SU-DHL-6 (cell line): Measurements from ENCODE around the gene RABEP2.
"Not testable (repeated sequence)": the region's sequence is repeated elsewhere in the genome, so short reads cannot be mapped to it uniquely, and the experiment has no call there.

ENCODE experiments used
- H2AFZ ChIP-seq: fragments of 200-600 bp; sonication (generic); 2 replicates; pipeline ENCODE4 v1.6.1; 2014; ENCODE audit warnings: low read depth, mild to moderate bottlenecking, moderate library complexity, mixed read lengths, antibody characterized with exemption, low read length; ENCODE audit not compliant: severe bottlenecking
- H3F3A ChIP-seq: fragments of 200-600 bp; shearing (Covaris generic); 2 replicates; pipeline ENCODE4 v1.6.0; 2016; ENCODE audit warnings: antibody characterized with exemption, mild to moderate bottlenecking; ENCODE audit not compliant: insufficient read depth
- H3K27ac ChIP-seq: fragments of 200-600 bp; sonication (generic); 2 replicates; pipeline ENCODE4 v1.5.1; 2016; ENCODE audit warnings: low read depth, mild to moderate bottlenecking, low read length, moderate library complexity, mixed read lengths
- H3K27me3 ChIP-seq: fragments of 200-600 bp; sonication (generic), shearing (Covaris generic); 2 replicates; pipeline ENCODE4 v1.6.0; 2014; ENCODE audit warnings: mild to moderate bottlenecking, low read length
- H3K36me3 ChIP-seq: fragments of 200-600 bp; sonication (generic); 2 replicates; pipeline ENCODE4 v1.6.1; 2014; ENCODE audit warnings: mild to moderate bottlenecking, low read length, mixed read lengths
- H3K4me2 ChIP-seq: fragments of 300-600, 200-600 bp; shearing (Covaris generic), sonication (generic); 2 replicates; pipeline ENCODE4 v1.6.0; 2014; ENCODE audit warnings: low read length, low read depth, mild to moderate bottlenecking; ENCODE audit not compliant: poor library complexity, severe bottlenecking
- H3K4me3 ChIP-seq: fragments of 200-600 bp; sonication (generic); 2 replicates; pipeline ENCODE4 v1.5.1; 2014; ENCODE audit warnings: antibody characterized with exemption, low read length, mild to moderate bottlenecking, mixed read lengths; ENCODE audit not compliant: insufficient read depth, poor library complexity, severe bottlenecking
- H3K79me2 ChIP-seq: fragments of 200-600 bp; sonication (generic); 2 replicates; pipeline ENCODE4 v1.6.1; 2014; ENCODE audit warnings: mild to moderate bottlenecking, low read length, moderate library complexity; ENCODE audit not compliant: insufficient read depth
- H3K9ac ChIP-seq: fragments of 200-600 bp; sonication (generic); 2 replicates; pipeline ENCODE4 v1.7.0; 2014; ENCODE audit warnings: mild to moderate bottlenecking, low read length
- H3K9me2 ChIP-seq: fragments of 200-600 bp; sonication (generic); replicated peaks from 2 replicates; pipeline ENCODE4 v1.6.1; 2014; ENCODE audit warnings: low read length; ENCODE audit not compliant: insufficient read depth
- H3K9me3 ChIP-seq: fragments of 200-600 bp; sonication (generic); 2 replicates; pipeline ENCODE4 v1.6.1; 2014; ENCODE audit warnings: low read length, mixed read lengths; ENCODE audit not compliant: insufficient read depth
- H4K20me1 ChIP-seq: fragments of 200-600 bp; sonication (generic); 2 replicates; pipeline ENCODE4 v1.6.1; 2014; ENCODE audit warnings: low read depth, mild to moderate bottlenecking, antibody characterized with exemption, low read length, moderate library complexity, mixed read lengths
- EZH2phosphoT487 ChIP-seq: fragments of 200-600 bp; sonication (generic), shearing (Covaris generic); conservative IDR thresholded peaks from 2 replicates; pipeline ENCODE4 v1.6.1; 2018; ENCODE audit warnings: mild to moderate bottlenecking, antibody characterized with exemption, low read length, moderate library complexity, mixed read lengths
- TF ChIP-seq, protein P1 (sequence below): fragments of 200-600 bp; sonication (generic); IDR thresholded peaks from one replicate; pipeline ENCODE4 v1.5.1; 2017; ENCODE audit warnings: antibody characterized with exemption, mild to moderate bottlenecking, low read length, moderate library complexity; ENCODE audit not compliant: insufficient read depth, poor library complexity, severe bottlenecking

RABEP2 gene

DNA sequence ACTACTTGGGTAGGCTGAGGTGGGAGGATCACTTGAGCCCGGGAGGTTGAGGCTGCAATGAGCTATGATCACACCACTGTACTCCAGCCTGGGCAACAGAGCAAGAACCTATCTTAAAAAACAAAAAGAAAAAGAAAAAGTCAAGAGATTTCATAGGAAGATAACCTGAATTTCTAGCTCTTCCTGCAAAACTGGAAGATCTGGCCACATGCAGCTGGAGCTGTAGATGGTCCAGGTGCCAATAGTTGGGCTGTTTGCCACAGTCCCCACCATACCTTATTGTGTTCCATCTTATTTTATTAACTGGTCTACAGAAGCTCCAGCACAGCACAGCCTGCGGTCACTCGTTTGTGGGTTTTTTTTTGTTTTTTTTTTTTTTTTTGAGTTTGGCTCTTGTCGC is 31.7 kb downstream of the RABEP2 start:
- Histone ChIP-seq H2AFZ (no peak overlapping the region), H3K79me2 (no peaks in the 10 kb centered on the region), H3K36me3 (no peaks in the 10 kb centered on the region), H3K9ac (no peak overlapping the region), H3K4me2 (no peak overlapping the region), H3F3A (no peaks in the 10 kb centered on the region), H3K27me3 (no peaks in the 10 kb centered on the region), H3K4me3 (no peak overlapping the region), H3K9me3 (no peaks in the 10 kb centered on the region), H3K9me2 (no peaks in the 10 kb centered on the region), H3K27ac (no peak overlapping the region), H4K20me1 (no peaks in the 10 kb centered on the region)
- TF ChIP-seq, protein P1, sequence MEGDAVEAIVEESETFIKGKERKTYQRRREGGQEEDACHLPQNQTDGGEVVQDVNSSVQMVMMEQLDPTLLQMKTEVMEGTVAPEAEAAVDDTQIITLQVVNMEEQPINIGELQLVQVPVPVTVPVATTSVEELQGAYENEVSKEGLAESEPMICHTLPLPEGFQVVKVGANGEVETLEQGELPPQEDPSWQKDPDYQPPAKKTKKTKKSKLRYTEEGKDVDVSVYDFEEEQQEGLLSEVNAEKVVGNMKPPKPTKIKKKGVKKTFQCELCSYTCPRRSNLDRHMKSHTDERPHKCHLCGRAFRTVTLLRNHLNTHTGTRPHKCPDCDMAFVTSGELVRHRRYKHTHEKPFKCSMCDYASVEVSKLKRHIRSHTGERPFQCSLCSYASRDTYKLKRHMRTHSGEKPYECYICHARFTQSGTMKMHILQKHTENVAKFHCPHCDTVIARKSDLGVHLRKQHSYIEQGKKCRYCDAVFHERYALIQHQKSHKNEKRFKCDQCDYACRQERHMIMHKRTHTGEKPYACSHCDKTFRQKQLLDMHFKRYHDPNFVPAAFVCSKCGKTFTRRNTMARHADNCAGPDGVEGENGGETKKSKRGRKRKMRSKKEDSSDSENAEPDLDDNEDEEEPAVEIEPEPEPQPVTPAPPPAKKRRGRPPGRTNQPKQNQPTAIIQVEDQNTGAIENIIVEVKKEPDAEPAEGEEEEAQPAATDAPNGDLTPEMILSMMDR: no peak
- no peak for TF ChIP-seq EZH2phosphoT487

DNA sequence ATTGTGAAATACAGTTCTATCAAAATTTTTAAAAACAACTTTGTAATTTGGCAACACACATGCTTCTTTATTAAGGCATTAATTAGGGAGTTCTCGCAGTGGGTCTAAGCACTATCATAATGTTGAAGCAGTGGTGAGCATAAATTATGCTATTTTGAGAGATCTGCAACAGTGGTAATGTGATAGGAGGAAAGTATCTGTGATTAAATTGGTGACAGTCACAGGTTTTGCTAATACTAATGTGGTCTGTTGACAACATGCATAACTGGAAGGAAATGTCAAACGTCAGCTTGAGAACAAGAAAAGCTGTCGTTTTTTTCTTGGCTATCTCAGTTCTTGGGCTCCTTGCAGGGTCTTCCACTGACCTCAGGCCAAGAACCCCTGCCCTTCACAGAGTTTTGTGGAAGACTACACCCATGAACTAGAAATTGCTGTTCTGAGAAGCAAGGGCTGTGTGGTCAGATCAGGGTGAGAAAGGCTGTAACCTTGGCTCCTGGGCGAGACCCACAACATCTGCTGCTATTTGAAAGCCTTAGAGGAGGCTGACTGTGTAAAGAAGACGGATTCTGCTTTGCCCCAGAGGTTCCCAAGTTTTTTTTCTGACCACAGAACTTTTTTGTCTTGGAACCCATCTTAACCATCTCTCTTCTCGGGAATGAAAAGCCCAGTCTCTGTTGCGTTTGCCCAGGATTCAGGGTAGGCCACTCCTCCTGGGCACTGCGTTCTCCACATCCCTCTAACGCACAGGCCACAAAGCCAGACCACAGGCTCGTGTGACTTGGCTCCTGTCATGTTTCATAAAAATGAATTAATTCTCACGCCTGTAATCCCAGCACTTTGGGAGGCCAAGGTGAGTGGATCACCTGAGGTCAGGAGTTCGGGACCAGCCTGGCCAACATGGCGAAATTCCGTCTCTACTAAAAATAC is 32.8 kb downstream of the RABEP2 start:
- Histone ChIP-seq H3F3A (no peaks in the 10 kb centered on the region), H3K27ac (no peak overlapping the region), H3K4me2 (no peak overlapping the region), H3K79me2 (no peaks in the 10 kb centered on the region), H3K27me3 (no peaks in the 10 kb centered on the region), H3K9me2 (no peaks in the 10 kb centered on the region), H3K9ac (no peak overlapping the region), H2AFZ (no peak overlapping the region), H3K4me3 (no peak overlapping the region), H4K20me1 (no peaks in the 10 kb centered on the region), H3K9me3 (no peaks in the 10 kb centered on the region), H3K36me3 (no peaks in the 10 kb centered on the region)
- TF ChIP-seq, protein P1: no peak
- TF ChIP-seq EZH2phosphoT487: no peak

DNA sequence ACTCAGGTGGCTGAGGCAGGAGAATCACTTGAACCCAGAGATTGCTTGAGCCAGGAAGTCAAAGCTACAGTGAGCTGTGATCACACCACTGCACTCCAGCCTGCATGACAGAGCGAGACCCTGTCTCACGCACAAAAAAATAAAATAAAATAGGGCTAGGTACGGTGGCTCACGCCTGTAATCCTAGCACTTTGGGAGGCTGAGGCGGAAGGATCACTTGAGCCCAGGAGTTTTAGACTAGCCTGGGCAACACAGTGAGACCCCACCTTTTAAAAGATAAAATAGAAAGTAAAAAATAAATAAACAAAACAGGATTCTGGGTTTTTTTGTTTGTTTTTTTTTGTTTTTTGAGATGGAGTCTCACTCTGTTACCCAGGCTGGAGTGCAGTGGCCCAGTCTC is 34.7 kb downstream of the RABEP2 start:
- H4K20me1 ChIP-seq, H3K4me2 ChIP-seq, H3K9ac ChIP-seq, H3F3A ChIP-seq, H3K4me3 ChIP-seq, H3K9me2 ChIP-seq, H3K27me3 ChIP-seq, H2AFZ ChIP-seq, H3K36me3 ChIP-seq, H3K9me3 ChIP-seq, H3K79me2 ChIP-seq, H3K27ac ChIP-seq: not testable (repeated sequence)

DNA sequence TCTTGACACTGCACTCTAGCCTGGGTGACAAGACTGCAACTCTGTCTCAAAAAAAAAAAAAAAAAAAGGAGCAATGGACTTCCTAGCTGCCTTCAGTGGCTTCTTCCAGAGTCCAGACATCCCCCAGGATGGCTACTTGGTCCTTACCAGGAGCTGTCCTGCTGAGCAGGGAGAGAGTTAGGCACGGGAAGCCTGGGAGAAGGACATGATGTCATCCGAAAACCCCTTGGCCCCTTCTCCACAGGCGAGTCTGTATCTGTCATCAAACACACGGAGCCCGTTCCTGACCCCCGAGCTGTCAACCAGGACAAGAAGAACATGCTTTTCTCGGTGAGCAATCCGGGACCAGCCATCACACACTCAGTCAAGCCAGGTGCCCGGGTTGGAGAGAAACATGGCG is 38.1 kb downstream of the RABEP2 start:
- H3K9ac ChIP-seq: no peak overlapping the region
- TF ChIP-seq, protein P1: no peak
- TF ChIP-seq EZH2phosphoT487: no peak
- H3K36me3 ChIP-seq: no peaks in the 10 kb centered on the region
- H3K79me2 ChIP-seq: no peaks in the 10 kb centered on the region
- no peaks in the 10 kb centered on the region for H3F3A ChIP-seq
- H3K9me3 ChIP-seq: no peaks in the 10 kb centered on the region
- H3K27me3 ChIP-seq: no peaks in the 10 kb centered on the region
- no peaks in the 10 kb centered on the region for H4K20me1 ChIP-seq
- no peak overlapping the region for H2AFZ ChIP-seq
- H3K9me2 ChIP-seq: no peaks in the 10 kb centered on the region
- no peak overlapping the region for H3K4me3 ChIP-seq
- no peak overlapping the region for H3K27ac ChIP-seq
- H3K4me2 ChIP-seq: no peak overlapping the region
